NB4 (cell line): ENCODE measurements around the gene TBC1D1.

Experiments
- DNase-seq: peaks from one replicate; pipeline ENCODE4 v3.0.0; 2010; ENCODE audit warnings: low read depth
- H3K4me3 ChIP-seq: one replicate; pipeline ENCODE4 v1.5.1; 2011; ENCODE audit warnings: mild to moderate bottlenecking, low read depth, low read length, moderate library complexity
- CTCF ChIP-seq: IDR thresholded peaks from one replicate; pipeline ENCODE4 v1.5.1; 2012; ENCODE audit warnings: low read depth, low read length
- MAX ChIP-seq: IDR thresholded peaks from 2 replicates; pipeline ENCODE4 v1.6.1; 2011; ENCODE audit warnings: low read depth, low read length
- MYC ChIP-seq: IDR thresholded peaks from 2 replicates; pipeline ENCODE4 v1.6.1; 2011; ENCODE audit warnings: low read depth, low read length
- POLR2A ChIP-seq: IDR thresholded peaks from 2 replicates; pipeline ENCODE4 v1.6.1; 2011; ENCODE audit warnings: mild to moderate bottlenecking; ENCODE audit not compliant: insufficient read length; ENCODE audit errors: extremely low read depth

TBC1D1 gene

GRCh38 chr4:38002451-38003071 lies 111.7 kb downstream of the TBC1D1 start:
- DNase-seq = no peak
- H3K4me3 ChIP-seq = no peak overlapping the region
- TF ChIP-seq POLR2A (no peak), MAX (no peak), CTCF (no peak), MYC (no peak)

GRCh38 chr4:38003102-38003501 lies 112.2 kb downstream of the TBC1D1 start:
- no peak overlapping the region for H3K4me3 ChIP-seq
- DNase-seq = no peak
- no peak for TF ChIP-seq MAX
- TF ChIP-seq POLR2A = no peak
- no peak for TF ChIP-seq CTCF
- TF ChIP-seq MYC = no peak

GRCh38 chr4:38003628-38004027 lies 112.7 kb downstream of the TBC1D1 start:
- no peak for DNase-seq
- H3K4me3 ChIP-seq = no peak overlapping the region
- TF ChIP-seq POLR2A (no peak), CTCF (no peak), MAX (no peak), MYC (no peak)

GRCh38 chr4:38004062-38004461 lies 113.2 kb downstream of the TBC1D1 start:
- DNase-seq = no peak
- no peak overlapping the region for H3K4me3 ChIP-seq
- TF ChIP-seq POLR2A (no peak), MYC (no peak), MAX (no peak), CTCF (no peak)

GRCh38 chr4:38004887-38005286 lies 114.0 kb downstream of the TBC1D1 start:
- H3K4me3 ChIP-seq = no peak overlapping the region
- no peak for TF ChIP-seq MYC
- 0 out of 2 replicates have a peak, but pooled peaks have one; percentile 8 for TF ChIP-seq MAX
- peak; percentile 67 for DNase-seq

GRCh38 chr4:38005637-38006036 lies 114.8 kb downstream of the TBC1D1 start:
- no peak overlapping the region for H3K4me3 ChIP-seq
- DNase-seq = no peak
- peak; percentile 15; the same call in 1 of the 2 replicates for TF ChIP-seq MAX
- TF ChIP-seq POLR2A = no peak

- no peak for DNase-seq
- no peak overlapping the region for H3K4me3 ChIP-seq
- TF ChIP-seq MYC (no peak), CTCF (no peak), MAX (no peak), POLR2A (no peak)
Observed at GRCh38 chr4:38007645-38008044, 116.8 kb downstream of the TBC1D1 start.
